Neuronal stem cell (in vitro differentiated cells): Measurements from ENCODE around the gene FAM219A.

Experiments
- DNase-seq: peaks from one replicate; pipeline ENCODE4 v3.0.0-alpha.2; 2013; ENCODE audit warnings: low spot score
- H2AFZ ChIP-seq: one replicate; pipeline ENCODE4 v1.6.1; 2013; ENCODE audit warnings: mild to moderate bottlenecking, low read length, inconsistent platforms
- H2AK5ac ChIP-seq: 2 replicates; pipeline ENCODE4 v1.6.1; 2013; ENCODE audit warnings: low read depth, mild to moderate bottlenecking, inconsistent platforms, low read length, moderate library complexity, mixed read lengths
- H2BK120ac ChIP-seq: 2 replicates; pipeline ENCODE4 v1.6.1; 2013; ENCODE audit warnings: low read depth, mild to moderate bottlenecking, inconsistent platforms, low read length, moderate library complexity, mixed read lengths
- H2BK12ac ChIP-seq: one replicate; pipeline ENCODE4 v1.6.1; 2013; ENCODE audit warnings: low read length, inconsistent platforms
- H2BK15ac ChIP-seq: 2 replicates; pipeline ENCODE4 v1.6.1; 2013; ENCODE audit warnings: mild to moderate bottlenecking, low read length, inconsistent platforms, mixed read lengths
- H2BK5ac ChIP-seq: one replicate; pipeline ENCODE4 v1.6.1; 2013; ENCODE audit warnings: inconsistent platforms, mild to moderate bottlenecking, low read length, moderate library complexity
- H3K14ac ChIP-seq: one replicate; pipeline ENCODE4 v1.6.1; 2013; ENCODE audit warnings: low read length, inconsistent platforms
- H3K18ac ChIP-seq: 2 replicates; pipeline ENCODE4 v1.6.1; 2013; ENCODE audit warnings: low read length, inconsistent platforms
- H3K23ac ChIP-seq: 2 replicates; pipeline ENCODE4 v1.6.1; 2013; ENCODE audit warnings: low read depth, mild to moderate bottlenecking, mixed read lengths, low read length, inconsistent platforms; ENCODE audit not compliant: poor library complexity
- H3K27ac ChIP-seq: replicated peaks from 3 replicates; pipeline ENCODE4 v1.5.1; 2013; ENCODE audit warnings: low read length, inconsistent platforms
- H3K27me3 ChIP-seq, 3 experiments: 2 replicates each; pipeline ENCODE4 v1.6.1; 2013; ENCODE audit warnings: low read length in 3 of 3, mild to moderate bottlenecking in 2 of 3, inconsistent platforms in 1 of 3, low read depth in 1 of 3, mixed read lengths in 1 of 3, moderate library complexity in 1 of 3; ENCODE audit not compliant: control insufficient read depth in 3 of 3, insufficient read depth in 3 of 3
- H3K36me3 ChIP-seq, 2 donors: replicated peaks in 1 of 2; 2 replicates each; pipeline ENCODE4 v1.6.1; 2013; ENCODE audit warnings: low read length in 2 of 2; ENCODE audit not compliant: control insufficient read depth in 2 of 2, insufficient read depth in 2 of 2
- H3K4ac ChIP-seq: 2 replicates; pipeline ENCODE4 v1.6.1; 2013; ENCODE audit warnings: inconsistent platforms, mild to moderate bottlenecking, low read length, moderate library complexity
- H3K4me1 ChIP-seq, 2 donors: 1 replicate in 1 of 2; 2 replicates in 1 of 2; pipeline ENCODE4 v1.6.1; 2013; ENCODE audit warnings: low read length in 2 of 2, low read depth in 1 of 2; ENCODE audit not compliant: control insufficient read depth in 2 of 2, insufficient read depth in 1 of 2
- H3K4me2 ChIP-seq: one replicate; pipeline ENCODE4 v1.6.1; 2013; ENCODE audit warnings: mild to moderate bottlenecking, low read length, inconsistent platforms; ENCODE audit not compliant: insufficient read depth, poor library complexity, severe bottlenecking
- H3K4me3 ChIP-seq, 2 donors: 2 replicates each; pipeline ENCODE4 v1.5.1; 2013; ENCODE audit warnings: low read length in 2 of 2, mild to moderate bottlenecking in 2 of 2, inconsistent platforms in 1 of 2, moderate library complexity in 1 of 2
- H3K79me1 ChIP-seq: one replicate; pipeline ENCODE4 v1.6.1; 2013; ENCODE audit warnings: low read depth, mild to moderate bottlenecking, inconsistent platforms, low read length, moderate library complexity
- H3K9ac ChIP-seq: one replicate; pipeline ENCODE4 v1.6.1; 2013; ENCODE audit warnings: mild to moderate bottlenecking, low read depth, low read length, inconsistent platforms; ENCODE audit not compliant: poor library complexity
- H3K9me3 ChIP-seq, 2 donors: replicated peaks in 1 of 2; 2 replicates each; pipeline versions ENCODE3 to v1.6.1; 2013; ENCODE audit warnings: low read length in 2 of 2, mild to moderate bottlenecking in 2 of 2, inconsistent platforms in 1 of 2, low read depth in 1 of 2, mixed read lengths in 1 of 2, moderate library complexity in 1 of 2; ENCODE audit not compliant: control insufficient read depth in 2 of 2, insufficient read depth in 1 of 2
- H4K8ac ChIP-seq: one replicate; pipeline ENCODE4 v1.6.1; 2013; ENCODE audit warnings: low read depth, mild to moderate bottlenecking, inconsistent platforms, low read length, moderate library complexity
- H4K91ac ChIP-seq: one replicate; pipeline ENCODE4 v1.6.1; 2013; ENCODE audit warnings: low read length, low read depth, mild to moderate bottlenecking, inconsistent platforms; ENCODE audit not compliant: poor library complexity
- WGBS, 2 donors: extraction: QIAGEN DNeasy Blood & Tissue Kit; methylation state at CpG; one replicate each; pipeline ENCODE4 v1.1.7; 2013; ENCODE audit warnings: missing lambda C conversion rate in 2 of 2, mixed read lengths in 1 of 2; ENCODE audit not compliant: insufficient read length in 2 of 2, insufficient replicate concordance in 1 of 2; ENCODE audit errors: extremely low coverage in 2 of 2; 5-methylcytosine and 5-hydroxymethylcytosine counted together

The FAM219A gene

GRCh38 chr9:34464571-34464970, 6.2 kb upstream of the FAM219A start:
- Histone ChIP-seq H2AK5ac (no peak overlapping the region), H2AFZ (no peak overlapping the region), H2BK120ac (no peak overlapping the region), H2BK12ac (no peak overlapping the region), H3K4me1 (peaks cover 11 to 43% of the 10 kb centered on the region in 2 donors), H3K27ac (no peak overlapping the region), H3K23ac (no peak overlapping the region), H2BK5ac (no peak overlapping the region), H3K14ac (no peak overlapping the region), H3K27me3 (no peaks in the 10 kb centered on the region), H3K4ac (no peak overlapping the region), H3K4me3 (no peak overlapping the region), H3K9me3 (no peaks in the 10 kb centered on the region), H4K91ac (no peak overlapping the region), H3K4me2 (no peak overlapping the region), H4K8ac (no peak overlapping the region), H3K18ac (no peak overlapping the region), H3K36me3 (no peaks in the 10 kb centered on the region), H3K79me1 (no peaks in the 10 kb centered on the region), H3K9ac (no peak overlapping the region), H2BK15ac (no peak overlapping the region)
- no CpG with 5 or more reads among the region's 2 CpGs for WGBS, 2 donors
- no peak for DNase-seq

DNA sequence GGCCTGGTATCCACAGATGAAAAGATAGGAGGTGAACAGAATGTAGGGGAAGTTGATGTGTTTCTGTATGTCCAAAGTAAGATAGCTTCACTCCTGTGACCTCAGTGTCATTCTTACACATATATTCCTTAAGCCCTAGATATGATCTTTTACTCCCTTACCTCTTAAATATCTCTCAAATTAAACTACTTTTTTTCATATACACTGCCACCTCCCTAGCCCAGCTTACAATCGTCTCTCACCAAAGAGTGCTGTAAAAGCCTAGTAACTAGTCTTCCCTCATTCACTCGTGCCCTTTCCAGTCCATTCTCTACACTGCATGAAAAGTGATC, 5.5 kb upstream of the FAM219A start:
- Histone ChIP-seq H3K79me1 (no peaks in the 10 kb centered on the region), H3K4me2 (no peak overlapping the region), H3K14ac (no peak overlapping the region), H3K9ac (no peak overlapping the region), H3K9me3 (no peaks in the 10 kb centered on the region), H3K4me1 (peaks cover 15 to 50% of the 10 kb centered on the region in 2 donors), H2BK12ac (no peak overlapping the region), H2BK120ac (no peak overlapping the region), H3K36me3 (no peaks in the 10 kb centered on the region), H2AK5ac (no peak overlapping the region), H4K8ac (no peak overlapping the region), H2AFZ (no peak overlapping the region), H2BK15ac (no peak overlapping the region), H3K23ac (no peak overlapping the region), H3K4me3 (no peak overlapping the region), H4K91ac (no peak overlapping the region), H3K27me3 (no peaks in the 10 kb centered on the region), H3K4ac (no peak overlapping the region), H3K27ac (no peak overlapping the region), H3K18ac (no peak overlapping the region), H2BK5ac (no peak overlapping the region)
- no CpG with 5 or more reads among the region's 2 CpGs for WGBS, 2 donors
- DNase-seq, result no peak

- Histone ChIP-seq H3K4me2 (no peak overlapping the region), H3K4me1 (peaks cover 16 to 52% of the 10 kb centered on the region in 2 donors), H3K9ac (no peak overlapping the region), H3K36me3 (no peaks in the 10 kb centered on the region), H3K23ac (no peak overlapping the region), H3K4me3 (no peak overlapping the region), H3K14ac (no peak overlapping the region), H2BK12ac (no peak overlapping the region), H3K79me1 (no peaks in the 10 kb centered on the region), H2BK120ac (no peak overlapping the region), H3K27ac (no peak overlapping the region), H2BK15ac (no peak overlapping the region), H2AFZ (no peak overlapping the region), H2BK5ac (no peak overlapping the region), H2AK5ac (no peak overlapping the region), H3K18ac (no peak overlapping the region), H3K9me3 (no peaks in the 10 kb centered on the region), H4K8ac (no peak overlapping the region), H3K27me3 (no peaks in the 10 kb centered on the region), H4K91ac (no peak overlapping the region), H3K4ac (no peak overlapping the region)
- no peak for DNase-seq
- no CpG with 5 or more reads among the region's 5 CpGs for WGBS, 2 donors
These were observed 4.9 kb upstream of the FAM219A start for GRCh38 chr9:34463098-34463900.

GRCh38 chr9:34459941-34460340, 1.6 kb upstream of the FAM219A start:
- Histone ChIP-seq H3K4me3 (no peak overlapping the region), H2BK15ac (no peak overlapping the region), H3K23ac (no peak overlapping the region), H2BK12ac (no peak overlapping the region), H3K9ac (no peak overlapping the region), H3K4ac (no peak overlapping the region), H2AFZ (no peak overlapping the region), H3K14ac (no peak overlapping the region), H2BK5ac (no peak overlapping the region), H3K27me3 (peaks cover 0 to 8% (median 0%) of the 10 kb centered on the region in 3 experiments), H2BK120ac (no peak overlapping the region), H3K4me1 (peaks cover 12 to 40% of the 10 kb centered on the region in 2 donors), H3K9me3 (no peaks in the 10 kb centered on the region), H3K4me2 (no peak overlapping the region), H4K91ac (no peak overlapping the region), H3K18ac (no peak overlapping the region), H3K27ac (no peak overlapping the region), H3K36me3 (no peaks in the 10 kb centered on the region), H4K8ac (no peak overlapping the region), H3K79me1 (no peaks in the 10 kb centered on the region), H2AK5ac (no peak overlapping the region)
- DNase-seq, result no peak
- WGBS, 2 donors, result no CpG with 5 or more reads among the region's 3 CpGs
